ENCODE data around the gene ZNF787. TPM values are rescaled to one million over a fixed set of nuclear protein-coding genes. Genes with fewer than 3 reads are reported as not detected.

The ZNF787 gene
- total and polyA plus RNA-seq, 10 of the 15 experiments (the other 5 are each of a cell fraction or from before 2014, with no cell fraction given), result 0.23 to 39.9 (median 4.1) TPM

GRCh38 chr19:56089344-56089743 lies 31.8 kb downstream of the ZNF787 start:
- Histone ChIP-seq H2AFZ (ENCODE audit: control insufficient read depth, low read depth, low read length) (no peak overlapping the region), H3K79me2 (ENCODE audit: control insufficient read depth, insufficient read depth, low read length) (no peaks in the 10 kb centered on the region; the same call in 1 of the 2 replicates), H3K4me2 (ENCODE audit: control insufficient read depth, insufficient read depth) (no peak overlapping the region), H3K4me1 (ENCODE audit: control insufficient read depth, insufficient read depth, low read length) (no peaks in the 10 kb centered on the region), H3K27me3 (replicated peaks in 1 of 2; ENCODE audit: control insufficient read depth in 2 of 2, insufficient read depth in 2 of 2, low read length in 1 of 2) (no peaks in the 10 kb centered on the region), H3K36me3 (ENCODE audit: control insufficient read depth in 2 of 2, insufficient read depth in 2 of 2, low read length in 1 of 2) (peaks cover 7 to 15% of the 10 kb centered on the region in 2 experiments; a peak in 3 of 4 replicates), H3K27ac (ENCODE audit: control insufficient read depth, insufficient read depth) (no peak overlapping the region), H3K9me3 (replicated peaks; ENCODE audit: control insufficient read depth, insufficient read depth, low read length) (peaks cover 11% of the 10 kb centered on the region; the same call in 2 of the 3 replicates), H3K4me3 (no peak overlapping the region), H4K20me1 (ENCODE audit: control insufficient read depth, insufficient read depth) (no peaks in the 10 kb centered on the region), H3K9ac (ENCODE audit: control insufficient read depth, insufficient read depth, low read length) (no peak overlapping the region)
- no peak for ATAC-seq
- RAD21 ChIA-PET (ENCODE audit: unreplicated experiment), result interaction anchor here (1.3 kb wide), 1 partner anchor 82 kb away, joined by 5 read pairs; no protein-coding TSS in a partner anchor
- SMC1A ChIA-PET (ENCODE audit: uncharacterized antibody, unreplicated experiment), result no interaction called here
- in situ Hi-C loops (cut with MboI), result no loop called here
- POLR2A ChIA-PET, result no interaction called here
- BruUV-seq (replicated peaks), result no TSS peak
- CTCF ChIA-PET, result no interaction called here
- 96% methylated on average over 14 of the region's 14 CpGs for WGBS (ENCODE audit: insufficient coverage, insufficient replicate concordance, low lambda C conversion rate, missing lambda C conversion rate)
- intact Hi-C loops (cut with micrococcal nuclease; ENCODE audit: unreplicated experiment), result no loop called here
- DNase-seq (ENCODE audit: low read depth, low spot score), result no peak
- FAIRE-seq, result no peak
- no peak for TF ChIP-seq SREBF2 (IDR thresholded peaks at IDR 0.05; ENCODE audit: low read length)

GRCh38 chr19:56088497-56089215 lies 32.4 kb downstream of the ZNF787 start:
- Histone ChIP-seq H3K4me3 (no peak overlapping the region), H3K27ac (ENCODE audit: control insufficient read depth, insufficient read depth) (no peak overlapping the region), H3K79me2 (ENCODE audit: control insufficient read depth, insufficient read depth, low read length) (no peaks in the 10 kb centered on the region; the same call in 1 of the 2 replicates), H3K9me3 (replicated peaks; ENCODE audit: control insufficient read depth, insufficient read depth, low read length) (peaks cover 11% of the 10 kb centered on the region; the same call in 2 of the 3 replicates), H3K36me3 (ENCODE audit: control insufficient read depth in 2 of 2, insufficient read depth in 2 of 2, low read length in 1 of 2) (peaks cover 7 to 15% of the 10 kb centered on the region in 2 experiments; a peak in 3 of 4 replicates), H3K4me1 (ENCODE audit: control insufficient read depth, insufficient read depth, low read length) (no peaks in the 10 kb centered on the region), H3K9ac (ENCODE audit: control insufficient read depth, insufficient read depth, low read length) (no peak overlapping the region), H4K20me1 (ENCODE audit: control insufficient read depth, insufficient read depth) (no peaks in the 10 kb centered on the region), H3K4me2 (ENCODE audit: control insufficient read depth, insufficient read depth) (no peak overlapping the region), H3K27me3 (replicated peaks in 1 of 2; ENCODE audit: control insufficient read depth in 2 of 2, insufficient read depth in 2 of 2, low read length in 1 of 2) (no peaks in the 10 kb centered on the region), H2AFZ (ENCODE audit: control insufficient read depth, low read depth, low read length) (no peak overlapping the region)
- ChIA-PET RAD21 (ENCODE audit: unreplicated experiment) (interaction anchor here (0.5 to 1.3 kb wide), 2 partner anchors 83 to 226 kb away, joined by 4 to 5 read pairs; partner anchors contain the start of gene ZSCAN5A), POLR2A (no interaction called here), CTCF (no interaction called here), SMC1A (ENCODE audit: uncharacterized antibody, unreplicated experiment) (no interaction called here)
- intact Hi-C loops (cut with micrococcal nuclease; ENCODE audit: unreplicated experiment) (no loop called here), in situ Hi-C loops (cut with MboI) (no loop called here)
- BruUV-seq (replicated peaks), result no TSS peak
- WGBS (ENCODE audit: insufficient coverage, insufficient replicate concordance, low lambda C conversion rate, missing lambda C conversion rate), result 98% methylated on average over 40 of the region's 66 CpGs
- FAIRE-seq, result no peak
- no peak for DNase-seq (ENCODE audit: low read depth, low spot score)
- ATAC-seq, result no peak
- TF ChIP-seq NR2C2 (IDR thresholded peaks at IDR 0.05; ENCODE audit: borderline replicate concordance, control insufficient read depth, insufficient read length, low read depth) (no peak), REST (IDR thresholded peaks at IDR 0.05; ENCODE audit: low read depth, low read length) (no peak), HCFC1 (IDR thresholded peaks at IDR 0.05; ENCODE audit: low read length) (no peak), CEBPZ (IDR thresholded peaks at IDR 0.05; ENCODE audit: low read depth, low read length) (no peak), BHLHE40 (IDR thresholded peaks at IDR 0.05; ENCODE audit: borderline replicate concordance in 1 of 2, low read depth in 2 of 2, low read length in 1 of 2) (no peak), SP1 (IDR thresholded peaks at IDR 0.05; ENCODE audit: low read depth, low read length) (no peak)

Measured in GM12878 (cell line).